Hematopoietic multipotent progenitor cell treated with erythropoietin and hydrocortisone succinate and interleukin-3 and kit ligand, for 15 days (in vitro differentiated cells): ENCODE results near the gene ZW10.
"Not testable (repeated sequence)": the region's sequence is repeated elsewhere in the genome, so short reads cannot be mapped to it uniquely, and the experiment has no call there.

ENCODE experiments used
- DNase-seq: peaks from one replicate; pipeline ENCODE4 v3.0.0-alpha.2; 2015; ENCODE audit warnings: low spot score

The ZW10 gene

DNA sequence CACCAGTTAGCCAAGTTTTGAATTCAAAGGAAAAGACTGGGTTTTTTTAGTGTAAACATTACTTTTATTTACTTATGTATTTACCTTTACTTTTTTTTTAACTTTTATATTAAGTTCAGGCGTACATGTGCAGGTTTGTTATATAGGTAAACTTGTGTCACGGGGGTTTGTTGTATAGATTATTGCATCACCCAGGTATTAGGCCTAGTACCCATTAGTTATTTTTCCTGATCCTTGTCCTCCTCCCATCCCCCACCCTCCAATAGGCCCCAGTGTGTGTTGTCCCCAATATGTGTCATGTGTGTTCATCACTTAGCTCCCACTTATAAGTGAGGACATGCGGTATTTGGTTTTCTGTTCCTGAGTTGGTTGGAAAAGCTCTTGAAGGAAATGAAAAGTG is 20.6 kb downstream of the ZW10 start:
- no peak for DNase-seq

DNA sequence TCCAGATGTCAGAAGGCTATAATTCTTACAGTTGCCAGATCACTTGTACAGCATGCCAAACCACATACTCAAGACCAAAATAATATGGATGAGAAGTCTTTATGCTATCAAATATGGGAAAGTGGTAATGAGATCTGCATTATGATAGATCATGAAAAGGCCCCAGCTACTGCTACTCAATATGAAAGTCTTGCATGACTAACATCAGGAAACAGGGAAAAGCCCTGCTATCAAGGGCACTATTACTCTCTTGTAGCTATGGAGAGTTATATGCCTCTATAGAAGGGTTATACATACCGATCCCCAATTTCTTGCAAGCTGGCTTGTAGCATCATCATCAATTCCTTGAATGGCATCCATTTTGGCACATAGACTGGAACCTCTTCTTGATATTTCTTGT is 37.2 kb downstream of the ZW10 start:
- no peak for DNase-seq

DNA sequence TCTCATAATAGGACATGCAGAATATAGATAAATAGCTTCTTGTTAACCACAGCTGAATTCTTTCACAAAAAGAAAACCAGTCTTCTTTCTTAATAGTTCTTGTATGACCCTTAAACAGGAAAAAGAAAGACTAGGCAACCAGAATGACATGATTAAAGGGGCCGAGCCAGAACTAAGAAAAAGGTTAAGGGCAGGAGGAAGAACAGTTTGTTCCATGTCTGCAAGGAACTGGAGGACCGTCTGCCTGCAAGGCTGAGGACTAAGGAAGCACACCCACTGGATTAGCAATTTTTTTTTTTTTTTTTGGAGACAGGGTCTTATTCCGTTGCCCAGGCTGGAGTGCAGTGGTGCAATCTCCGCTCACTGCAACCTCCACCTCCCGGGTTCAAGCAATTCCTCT is 41.4 kb downstream of the ZW10 start:
- DNase-seq = no peak

DNA sequence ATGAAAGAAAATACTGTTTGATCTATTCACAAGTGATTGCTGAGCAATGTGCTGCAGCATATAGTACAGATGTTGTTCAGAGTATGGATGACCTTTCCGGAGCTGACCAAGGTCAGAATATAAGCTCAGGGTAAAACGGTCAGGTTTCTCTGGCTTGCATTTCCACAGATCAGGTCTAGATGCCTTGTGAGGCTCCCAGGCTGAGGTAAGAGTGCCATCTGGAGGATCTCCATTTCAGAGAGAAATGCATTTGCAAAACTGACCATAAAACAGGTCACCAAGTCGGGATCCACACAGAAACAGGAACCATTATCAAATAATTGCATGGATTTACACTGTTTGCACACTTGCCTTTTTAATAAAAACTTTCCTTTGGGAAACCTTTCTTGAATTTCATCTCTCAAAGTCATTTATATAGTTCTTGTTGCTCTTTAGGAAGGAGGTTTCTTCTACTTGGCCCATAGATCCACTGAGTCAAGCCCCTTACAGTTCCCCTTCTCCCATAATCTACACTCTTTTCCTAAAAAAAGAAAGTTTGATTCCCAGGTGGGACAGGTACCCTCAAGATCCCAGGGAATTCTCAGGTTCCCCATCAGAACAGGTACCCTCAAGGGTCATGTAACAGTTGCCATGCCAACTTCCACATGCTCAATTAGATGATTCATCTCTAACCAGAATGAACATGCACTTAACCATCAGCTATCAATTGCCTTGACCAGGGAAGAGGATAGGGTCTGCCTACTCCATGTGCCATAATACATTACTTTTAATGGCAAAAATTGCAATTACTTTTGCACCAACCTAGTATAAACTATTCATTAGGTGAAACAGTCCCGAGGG is 42.4 kb downstream of the ZW10 start:
- peak; percentile 59 for DNase-seq

- DNase-seq = no peak
Measured at GRCh38 chr11:113729456-113729855, 44.0 kb downstream of the ZW10 start.

DNA sequence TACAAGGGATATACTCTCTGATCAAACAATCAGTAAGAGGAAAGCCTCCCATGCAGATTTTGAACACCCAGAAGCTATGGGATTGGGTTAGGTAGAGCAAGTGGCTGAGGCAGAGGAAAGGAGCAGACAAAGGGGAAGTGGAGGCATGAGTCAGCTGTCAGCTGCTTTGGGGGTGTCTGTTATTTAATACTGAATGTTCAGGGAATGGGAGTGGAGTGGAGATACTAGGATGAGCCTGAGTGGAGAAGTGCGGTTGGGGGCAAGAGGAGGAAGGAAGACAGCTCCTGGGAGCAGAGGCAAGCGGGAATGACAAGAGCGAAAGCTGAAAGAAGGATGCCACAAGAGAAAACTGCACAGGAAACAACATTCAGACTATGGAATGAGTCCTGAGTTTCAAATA is 44.7 kb downstream of the ZW10 start:
- DNase-seq = no peak

GRCh38 chr11:113725913-113726312 is 47.6 kb downstream of the ZW10 start:
- no peak for DNase-seq

- DNase-seq = peak; percentile 34
Measured at GRCh38 chr11:113725407-113725806, 48.1 kb downstream of the ZW10 start.

DNA sequence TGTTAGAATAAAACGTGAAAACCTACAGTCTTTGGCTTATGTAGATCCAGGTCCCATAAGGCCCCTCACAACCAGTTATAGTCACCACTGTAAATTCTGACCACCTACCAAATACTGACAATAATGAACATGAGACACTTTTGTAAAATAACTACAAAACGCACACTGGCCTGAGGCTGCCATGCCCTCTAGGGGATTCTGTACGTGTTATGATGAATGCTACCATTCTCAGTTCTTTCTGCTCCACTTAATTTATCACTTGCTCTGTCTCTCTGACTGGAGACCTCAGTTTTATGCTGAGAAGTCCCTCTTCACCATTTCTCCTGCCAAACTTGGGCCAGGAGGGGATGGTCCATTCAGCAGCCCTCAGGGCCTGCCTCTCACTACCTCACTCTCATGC is 48.7 kb downstream of the ZW10 start:
- DNase-seq = no peak

GRCh38 chr11:113723787-113724186 is 49.7 kb downstream of the ZW10 start:
- DNase-seq = no peak

- no peak for DNase-seq
Measured at GRCh38 chr11:113722934-113723333, 50.6 kb downstream of the ZW10 start.

GRCh38 chr11:113722221-113722620 is 51.3 kb downstream of the ZW10 start:
- DNase-seq = no peak

DNA sequence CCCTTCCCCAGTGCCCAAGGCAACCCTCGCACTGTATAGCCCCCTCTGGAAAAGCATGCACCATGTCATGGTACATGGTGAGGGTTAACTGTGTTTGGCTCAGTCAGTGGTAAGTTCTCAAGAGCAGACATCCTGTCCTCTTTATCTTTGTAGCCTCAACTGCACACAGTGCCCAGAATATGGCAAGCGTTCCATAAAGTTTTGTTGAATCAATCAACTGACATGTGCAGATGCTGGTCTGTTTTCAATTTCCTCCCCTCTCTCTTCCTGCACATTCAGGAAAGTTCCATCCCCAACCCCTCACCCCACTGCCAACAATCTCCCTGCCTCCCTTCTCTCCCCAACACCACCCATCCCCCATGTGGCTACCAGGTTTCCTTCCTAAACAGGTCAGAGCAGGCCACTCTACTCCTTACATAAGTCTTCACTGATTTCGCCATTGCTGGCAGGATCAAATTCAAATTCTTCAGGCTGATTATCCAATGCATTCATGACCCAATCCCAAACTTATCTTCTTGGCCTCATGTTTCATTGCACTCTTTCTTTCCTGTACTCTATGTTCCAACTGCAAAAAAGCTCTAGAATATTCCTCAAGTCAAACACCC is 51.9 kb downstream of the ZW10 start:
- DNase-seq = no peak

DNA sequence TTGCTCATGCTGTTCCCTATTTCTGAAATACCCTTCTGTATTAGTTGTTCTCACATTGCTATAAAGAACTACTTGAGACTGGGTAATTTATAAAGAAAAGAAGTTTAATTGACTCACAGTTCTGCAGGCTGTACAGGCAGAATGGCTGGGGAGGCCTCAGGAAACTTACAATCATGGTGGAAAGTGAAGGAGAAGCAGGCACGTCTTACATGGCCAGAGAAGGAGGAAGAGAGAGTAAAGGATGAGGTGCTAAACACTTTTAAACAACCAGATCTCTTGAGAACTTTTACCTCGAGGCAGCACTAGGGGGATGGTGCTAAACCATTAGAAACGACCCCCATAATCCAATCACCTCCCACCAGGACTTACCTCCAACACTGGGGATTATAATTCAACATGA is 53.0 kb downstream of the ZW10 start:
- DNase-seq = not testable (repeated sequence)

- no peak for DNase-seq
Measured at GRCh38 chr11:113715882-113716625, 57.4 kb downstream of the ZW10 start.

GRCh38 chr11:113715273-113715672 is 58.2 kb downstream of the ZW10 start:
- peak; percentile 38 for DNase-seq

DNA sequence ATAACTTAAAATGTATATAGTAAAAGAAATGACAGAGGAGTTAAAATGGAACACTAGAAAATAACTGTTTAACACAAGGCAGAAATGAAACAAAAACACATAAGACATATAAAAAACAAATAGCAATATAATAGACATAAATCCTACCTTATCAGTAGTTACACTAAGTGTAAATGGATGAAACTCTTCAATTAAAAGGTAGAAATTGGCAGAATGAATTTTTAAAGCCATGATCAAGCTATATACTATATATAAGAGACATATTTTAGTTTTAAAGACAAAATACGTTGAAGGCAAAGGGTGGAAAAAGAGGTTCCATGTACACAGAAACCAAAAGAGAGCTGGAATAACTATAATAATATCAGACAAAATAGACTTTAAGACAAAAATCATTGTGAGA is 62.5 kb downstream of the ZW10 start:
- DNase-seq = no peak

GRCh38 chr11:113705871-113706655 is 67.4 kb downstream of the ZW10 start, which contains the start of gene TMPRSS5:
Gene TMPRSS5, minus strand, starts transcription at chr11:113706308. Its CDS starts 84 bp downstream, at chr11:113706224.
- no peak for DNase-seq

- DNase-seq = not testable (repeated sequence)
Measured at GRCh38 chr11:113703551-113703950, 69.9 kb downstream of the ZW10 start.

DNA sequence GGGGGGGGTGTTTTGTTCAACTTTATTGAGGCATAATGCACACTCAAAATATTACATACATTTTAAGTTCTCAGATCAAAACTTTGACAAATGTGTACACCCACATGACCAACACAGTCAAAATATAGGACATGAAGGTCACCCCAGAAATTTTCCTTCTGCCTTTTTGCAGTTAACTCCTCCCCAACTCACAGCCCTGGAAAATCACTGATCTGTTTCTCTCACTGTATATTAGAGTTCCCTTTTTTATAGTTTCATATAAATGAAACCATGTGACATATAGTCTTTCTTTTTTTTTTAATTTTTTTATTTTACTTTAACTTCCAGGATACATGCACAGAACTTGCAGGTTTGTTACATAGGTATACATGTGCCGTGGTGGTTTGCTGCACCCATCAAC is 72.0 kb downstream of the ZW10 start:
- no peak for DNase-seq

GRCh38 chr11:113698515-113698914 is 75.0 kb downstream of the ZW10 start:
- DNase-seq = no peak

DNA sequence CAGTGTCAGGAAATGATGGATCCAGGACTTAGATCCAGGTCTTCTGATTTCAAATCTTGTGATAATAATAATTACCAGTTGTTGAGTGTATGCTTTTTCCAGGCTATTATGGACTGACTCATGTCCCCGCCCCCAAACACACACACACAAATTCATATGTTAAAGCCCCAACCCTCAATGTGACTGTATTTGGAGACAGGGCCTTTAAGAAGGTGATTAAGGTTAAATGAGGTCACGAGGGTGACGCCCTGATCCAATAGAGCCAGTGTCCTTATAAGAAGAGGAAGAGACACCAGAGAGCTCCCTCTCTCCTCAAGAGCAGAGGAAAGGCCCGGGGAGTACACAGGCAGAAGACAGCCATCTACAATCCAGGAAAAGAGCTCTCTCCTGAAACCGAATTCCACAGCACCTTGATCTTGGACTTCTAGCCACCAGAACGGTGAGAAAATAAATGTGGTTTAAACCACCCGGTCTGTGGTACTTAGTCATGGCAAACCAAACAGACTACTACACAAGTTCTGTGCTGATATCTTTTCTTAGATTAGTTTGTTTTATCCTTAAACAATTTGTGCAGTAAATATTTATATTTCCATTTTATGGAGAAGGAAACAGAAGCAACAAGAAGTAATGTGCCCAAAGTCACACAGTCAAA is 75.6 kb downstream of the ZW10 start:
- no peak for DNase-seq
